Measurements from ENCODE around the gene TP53I13.

DNA sequence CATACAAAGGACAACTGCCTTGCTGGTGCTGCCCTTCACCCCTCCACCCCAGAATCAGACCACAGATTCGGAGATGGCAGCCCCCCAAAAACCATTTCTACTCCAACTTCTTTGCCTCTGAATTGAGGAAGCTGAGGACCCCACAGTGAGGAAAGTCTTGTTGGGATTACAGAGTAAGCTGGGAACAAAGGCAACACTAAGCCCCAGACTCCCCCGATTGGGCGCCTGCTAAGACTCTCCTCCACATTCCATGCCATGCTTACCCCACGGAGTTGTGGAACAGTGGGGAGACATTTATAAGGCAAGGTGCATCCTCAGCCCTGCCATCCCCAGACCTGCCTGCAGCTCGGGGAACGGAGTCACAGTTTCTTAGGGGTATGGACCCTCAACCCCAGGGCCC lies 19.1 kb downstream of the TP53I13 start:
- TF ChIP-seq, protein P1, sequence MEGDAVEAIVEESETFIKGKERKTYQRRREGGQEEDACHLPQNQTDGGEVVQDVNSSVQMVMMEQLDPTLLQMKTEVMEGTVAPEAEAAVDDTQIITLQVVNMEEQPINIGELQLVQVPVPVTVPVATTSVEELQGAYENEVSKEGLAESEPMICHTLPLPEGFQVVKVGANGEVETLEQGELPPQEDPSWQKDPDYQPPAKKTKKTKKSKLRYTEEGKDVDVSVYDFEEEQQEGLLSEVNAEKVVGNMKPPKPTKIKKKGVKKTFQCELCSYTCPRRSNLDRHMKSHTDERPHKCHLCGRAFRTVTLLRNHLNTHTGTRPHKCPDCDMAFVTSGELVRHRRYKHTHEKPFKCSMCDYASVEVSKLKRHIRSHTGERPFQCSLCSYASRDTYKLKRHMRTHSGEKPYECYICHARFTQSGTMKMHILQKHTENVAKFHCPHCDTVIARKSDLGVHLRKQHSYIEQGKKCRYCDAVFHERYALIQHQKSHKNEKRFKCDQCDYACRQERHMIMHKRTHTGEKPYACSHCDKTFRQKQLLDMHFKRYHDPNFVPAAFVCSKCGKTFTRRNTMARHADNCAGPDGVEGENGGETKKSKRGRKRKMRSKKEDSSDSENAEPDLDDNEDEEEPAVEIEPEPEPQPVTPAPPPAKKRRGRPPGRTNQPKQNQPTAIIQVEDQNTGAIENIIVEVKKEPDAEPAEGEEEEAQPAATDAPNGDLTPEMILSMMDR (IDR thresholded peaks at IDR 0.05), result no peak
- TF ChIP-seq POLR2A (IDR thresholded peaks at IDR 0.05), result no peak
